ENCODE data around the gene OPCML. TPM values are rescaled to one million over a fixed set of nuclear protein-coding genes. Genes with fewer than 3 reads are reported as not detected.

OPCML gene
- total RNA-seq, 5 donors from 2014 or later (not counting 1 experiment from before 2014, with no cell fraction given), result not detected

GRCh38 chr11:132773751-132774150 lies 758.5 kb downstream of the OPCML start:
- no peak overlapping the region for H3K27ac ChIP-seq (ENCODE audit: low read length)
- Mint-ChIP-seq H3K9me3 (no peaks in the 10 kb centered on the region), H3K36me3 (no peaks in the 10 kb centered on the region), H3K4me1 (peaks cover 0 to 9% (median 0%) of the 10 kb centered on the region in 3 donors), H3K27ac (no peak overlapping the region), H3K27me3 (peaks cover 6 to 7% of the 10 kb centered on the region in 2 donors), H3K4me3 (no peak overlapping the region)
- H3K36me3 ChIP-seq (ENCODE audit: control insufficient read depth in 2 of 2, extremely low read depth in 1 of 2, insufficient read depth in 1 of 2, low read length in 1 of 2), result no peaks in the 10 kb centered on the region
- CTCF ChIA-PET, result no interaction called here
- H3K9me3 ChIP-seq, result no peaks in the 10 kb centered on the region
- POLR2A ChIA-PET, result no interaction called here
- DNase-seq, result no peak
- whole genome bisulfite sequencing (ENCODE audit: insufficient coverage), result 40% methylated on average over 1 of the region's 2 CpGs
- no peaks in the 10 kb centered on the region for H3K27me3 ChIP-seq (replicated peaks in 1 of 2; ENCODE audit: control insufficient read depth in 2 of 2, extremely low read depth in 1 of 2, insufficient read depth in 2 of 2, low read length in 1 of 2)
- no peak for ATAC-seq (replicated peaks in 1 of 4)
- no peak overlapping the region for H3K4me3 ChIP-seq (ENCODE audit: control insufficient read depth in 1 of 2, extremely low read depth in 1 of 2, low read length in 1 of 2)
- no peaks in the 10 kb centered on the region for H3K4me1 ChIP-seq (ENCODE audit: control insufficient read depth in 1 of 2, extremely low read depth in 1 of 2, insufficient read depth in 2 of 2, low read length in 2 of 2)

DNA sequence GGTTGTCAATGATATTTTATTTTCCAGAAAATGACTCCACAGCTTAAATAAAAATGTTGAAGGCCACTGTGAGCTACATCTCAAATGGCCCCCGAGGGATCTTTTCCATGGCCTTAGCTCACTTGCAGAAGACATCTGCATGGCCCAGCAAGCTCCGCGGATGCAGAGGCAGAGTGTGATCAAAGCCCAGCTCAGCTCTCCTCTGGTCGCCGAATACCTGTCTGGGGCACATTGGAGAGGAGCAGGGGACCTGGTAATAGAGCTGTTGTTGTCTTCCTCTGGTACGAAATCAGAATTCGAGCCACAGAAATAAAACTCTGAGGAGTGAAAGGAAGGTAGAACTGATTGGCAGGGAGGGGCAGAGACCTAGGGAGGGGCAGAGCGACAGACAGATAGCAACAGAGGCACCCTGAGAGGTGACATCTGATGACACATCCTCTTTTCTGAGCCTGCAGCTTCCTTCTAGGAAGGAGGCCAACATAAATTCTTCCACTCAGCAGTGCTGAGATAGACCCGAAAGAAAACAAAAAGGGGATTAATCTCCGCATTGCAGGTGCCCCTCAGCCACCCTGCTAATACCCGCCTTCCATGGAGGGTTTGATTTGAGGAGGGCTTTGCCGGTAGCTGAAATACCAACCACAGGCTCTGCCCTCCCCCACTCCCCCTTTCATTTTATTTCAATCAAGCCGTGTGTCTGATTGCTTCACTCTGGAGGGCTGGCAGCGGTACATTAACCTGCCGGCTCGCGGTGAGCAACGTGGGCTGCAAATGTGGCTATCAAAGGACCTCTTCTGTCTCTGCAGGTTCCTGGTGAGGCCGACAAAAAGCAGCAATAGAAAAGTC lies 759.4 kb downstream of the OPCML start:
- Mint-ChIP-seq H3K27ac (peak overlapping the region in 1 of 2 donors; percentile 59), H3K4me3 (peak overlapping the region in 2 of 3 donors; percentile 22 to 29), H3K9me3 (peaks cover 0 to 5% (median 0%) of the 10 kb centered on the region in 3 donors), H3K4me1 (peaks cover 0 to 9% (median 0%) of the 10 kb centered on the region in 3 donors), H3K36me3 (no peaks in the 10 kb centered on the region), H3K27me3 (peaks cover 6 to 10% of the 10 kb centered on the region in 2 donors)
- no peaks in the 10 kb centered on the region for H3K27me3 ChIP-seq (replicated peaks in 1 of 2; ENCODE audit: control insufficient read depth in 2 of 2, extremely low read depth in 1 of 2, insufficient read depth in 2 of 2, low read length in 1 of 2)
- 57% methylated on average over 8 of the region's 19 CpGs for WGBS (ENCODE audit: insufficient coverage)
- no peak overlapping the region for H3K27ac ChIP-seq (ENCODE audit: low read length)
- DNase-seq (no peak), ATAC-seq (replicated peaks in 1 of 4) (peak; percentile 35 to 66 (median 61))
- H3K9me3 ChIP-seq, result no peaks in the 10 kb centered on the region
- peak overlapping the region; percentile 6 to 12 for H3K4me3 ChIP-seq (ENCODE audit: control insufficient read depth in 1 of 2, extremely low read depth in 1 of 2, low read length in 1 of 2)
- CTCF ChIA-PET, result no interaction called here
- POLR2A ChIA-PET, result no interaction called here
- no peaks in the 10 kb centered on the region for H3K4me1 ChIP-seq (ENCODE audit: control insufficient read depth in 1 of 2, extremely low read depth in 1 of 2, insufficient read depth in 2 of 2, low read length in 2 of 2)
- no peaks in the 10 kb centered on the region for H3K36me3 ChIP-seq (ENCODE audit: control insufficient read depth in 2 of 2, extremely low read depth in 1 of 2, insufficient read depth in 1 of 2, low read length in 1 of 2)

DNA sequence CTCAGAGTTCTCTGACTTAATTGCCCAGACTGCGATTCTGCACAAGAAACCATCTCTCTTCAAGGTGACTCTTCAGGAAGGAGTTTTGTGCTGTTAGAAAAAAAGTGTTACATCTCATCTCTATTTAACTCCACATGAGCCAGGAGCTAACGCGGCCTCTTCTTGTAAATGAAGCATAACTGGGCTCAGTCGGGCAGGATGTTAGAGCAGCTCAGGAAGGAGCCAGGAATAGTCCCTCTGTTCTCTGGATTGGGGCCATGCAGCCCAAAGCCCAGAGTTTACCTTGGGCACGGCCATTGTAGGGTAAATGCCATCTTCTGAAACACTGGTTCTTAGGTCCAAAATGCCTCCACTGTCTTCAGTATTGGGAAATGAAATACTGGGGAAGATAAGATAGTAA lies 760.6 kb downstream of the OPCML start:
- no peaks in the 10 kb centered on the region for H3K36me3 Mint-ChIP-seq
- POLR2A ChIA-PET, result no interaction called here
- Histone ChIP-seq H3K4me3 (ENCODE audit: control insufficient read depth in 1 of 2, extremely low read depth in 1 of 2, low read length in 1 of 2) (no peak overlapping the region), H3K27me3 (replicated peaks in 1 of 2; ENCODE audit: control insufficient read depth in 2 of 2, extremely low read depth in 1 of 2, insufficient read depth in 2 of 2, low read length in 1 of 2) (no peaks in the 10 kb centered on the region), H3K9me3 (no peaks in the 10 kb centered on the region), H3K36me3 (ENCODE audit: control insufficient read depth in 2 of 2, extremely low read depth in 1 of 2, insufficient read depth in 1 of 2, low read length in 1 of 2) (no peaks in the 10 kb centered on the region), H3K4me1 (ENCODE audit: control insufficient read depth in 1 of 2, extremely low read depth in 1 of 2, insufficient read depth in 2 of 2, low read length in 2 of 2) (no peaks in the 10 kb centered on the region), H3K27ac (ENCODE audit: low read length) (no peak overlapping the region)
- DNase-seq, result no peak
- CTCF ChIA-PET, result no interaction called here
- H3K27ac Mint-ChIP-seq, result no peak overlapping the region
- H3K4me3 Mint-ChIP-seq, result no peak overlapping the region
- peaks cover 0 to 9% (median 0%) of the 10 kb centered on the region in 3 donors for H3K4me1 Mint-ChIP-seq
- no peak for ATAC-seq (replicated peaks in 1 of 4)
- H3K9me3 Mint-ChIP-seq, result peaks cover 0 to 5% (median 0%) of the 10 kb centered on the region in 3 donors
- WGBS (ENCODE audit: insufficient coverage), result 90% methylated on average over 3 of the region's 5 CpGs
- peaks cover 6 to 10% of the 10 kb centered on the region in 2 donors for H3K27me3 Mint-ChIP-seq

DNA sequence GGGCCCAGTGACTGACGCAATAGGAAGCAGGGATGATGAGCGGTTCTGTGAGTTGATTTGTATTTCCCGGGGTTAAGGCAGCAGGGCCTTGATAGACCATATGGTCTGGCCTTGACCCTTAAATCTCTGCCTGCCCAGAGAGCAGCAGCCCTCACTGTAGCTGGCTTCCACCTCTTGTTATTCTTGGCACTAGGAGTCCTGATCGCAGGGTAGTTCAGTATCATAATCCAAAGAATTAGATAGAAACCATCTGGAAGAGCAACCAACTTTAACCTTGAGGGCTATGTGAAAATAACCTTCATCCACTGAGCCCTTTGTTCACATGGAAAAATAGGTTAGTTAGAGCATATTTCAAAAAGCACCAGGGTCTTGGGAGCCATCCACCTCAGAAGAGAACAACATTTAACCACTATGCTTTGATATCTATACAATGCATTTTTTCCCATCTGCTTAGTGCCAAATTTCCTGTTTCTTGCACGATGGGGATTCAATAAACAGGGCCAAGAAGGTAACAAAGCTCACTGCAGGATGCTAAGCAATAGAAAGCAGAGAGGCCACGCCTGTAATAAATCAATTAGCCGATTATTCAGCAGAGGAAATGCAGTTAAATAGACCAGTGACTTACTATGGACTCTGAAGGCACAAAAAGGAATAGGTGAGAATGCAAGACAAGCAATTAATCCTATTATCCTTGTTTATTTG lies 761.3 kb downstream of the OPCML start:
- H3K27me3 Mint-ChIP-seq, result peaks cover 6 to 10% of the 10 kb centered on the region in 2 donors
- Histone ChIP-seq H3K4me1 (ENCODE audit: control insufficient read depth in 1 of 2, extremely low read depth in 1 of 2, insufficient read depth in 2 of 2, low read length in 2 of 2) (no peaks in the 10 kb centered on the region), H3K36me3 (ENCODE audit: control insufficient read depth in 2 of 2, extremely low read depth in 1 of 2, insufficient read depth in 1 of 2, low read length in 1 of 2) (no peaks in the 10 kb centered on the region), H3K9me3 (no peaks in the 10 kb centered on the region), H3K27ac (ENCODE audit: low read length) (no peak overlapping the region), H3K27me3 (replicated peaks in 1 of 2; ENCODE audit: control insufficient read depth in 2 of 2, extremely low read depth in 1 of 2, insufficient read depth in 2 of 2, low read length in 1 of 2) (no peaks in the 10 kb centered on the region), H3K4me3 (ENCODE audit: control insufficient read depth in 1 of 2, extremely low read depth in 1 of 2, low read length in 1 of 2) (no peak overlapping the region)
- no peak for DNase-seq
- ChIA-PET CTCF (no interaction called here), POLR2A (no interaction called here)
- ATAC-seq (replicated peaks in 1 of 4), result no peak
- H3K9me3 Mint-ChIP-seq, result peaks cover 0 to 5% (median 0%) of the 10 kb centered on the region in 3 donors
- WGBS (ENCODE audit: insufficient coverage), result 64% methylated on average over 6 of the region's 7 CpGs
- H3K36me3 Mint-ChIP-seq, result no peaks in the 10 kb centered on the region
- H3K4me1 Mint-ChIP-seq, result peaks cover 0 to 6% (median 0%) of the 10 kb centered on the region in 3 donors
- H3K4me3 Mint-ChIP-seq, result no peak overlapping the region
- no peak overlapping the region for H3K27ac Mint-ChIP-seq

GRCh38 chr11:132763503-132763902 lies 768.8 kb downstream of the OPCML start:
- DNase-seq, result no peak
- Mint-ChIP-seq H3K36me3 (no peaks in the 10 kb centered on the region), H3K4me3 (no peak overlapping the region), H3K27me3 (peaks cover 2 to 3% of the 10 kb centered on the region in 2 donors), H3K4me1 (no peaks in the 10 kb centered on the region), H3K9me3 (peaks cover 5 to 16% (median 15%) of the 10 kb centered on the region in 3 donors), H3K27ac (no peak overlapping the region)
- no peak for ATAC-seq (replicated peaks in 1 of 4)
- Histone ChIP-seq H3K9me3 (no peaks in the 10 kb centered on the region), H3K4me1 (ENCODE audit: control insufficient read depth in 1 of 2, extremely low read depth in 1 of 2, insufficient read depth in 2 of 2, low read length in 2 of 2) (no peaks in the 10 kb centered on the region), H3K27me3 (replicated peaks in 1 of 2; ENCODE audit: control insufficient read depth in 2 of 2, extremely low read depth in 1 of 2, insufficient read depth in 2 of 2, low read length in 1 of 2) (peaks cover 0 to 5% of the 10 kb centered on the region in 2 experiments), H3K4me3 (ENCODE audit: control insufficient read depth in 1 of 2, extremely low read depth in 1 of 2, low read length in 1 of 2) (no peak overlapping the region), H3K36me3 (ENCODE audit: control insufficient read depth in 2 of 2, extremely low read depth in 1 of 2, insufficient read depth in 1 of 2, low read length in 1 of 2) (no peaks in the 10 kb centered on the region), H3K27ac (ENCODE audit: low read length) (no peak overlapping the region)
- WGBS (ENCODE audit: insufficient coverage), result 94% methylated on average over 3 of the region's 5 CpGs
- POLR2A ChIA-PET, result no interaction called here
- CTCF ChIA-PET, result no interaction called here

- Mint-ChIP-seq H3K27me3 (no peaks in the 10 kb centered on the region), H3K9me3 (peaks cover 5 to 20% (median 5%) of the 10 kb centered on the region in 3 donors), H3K4me3 (no peak overlapping the region), H3K27ac (no peak overlapping the region), H3K4me1 (no peaks in the 10 kb centered on the region), H3K36me3 (no peaks in the 10 kb centered on the region)
- DNase-seq (no peak), ATAC-seq (replicated peaks in 1 of 4) (no peak)
- CTCF ChIA-PET, result no interaction called here
- no peaks in the 10 kb centered on the region for H3K4me1 ChIP-seq (ENCODE audit: control insufficient read depth in 1 of 2, extremely low read depth in 1 of 2, insufficient read depth in 2 of 2, low read length in 2 of 2)
- H3K9me3 ChIP-seq, result no peaks in the 10 kb centered on the region
- H3K36me3 ChIP-seq (ENCODE audit: control insufficient read depth in 2 of 2, extremely low read depth in 1 of 2, insufficient read depth in 1 of 2, low read length in 1 of 2), result no peaks in the 10 kb centered on the region
- POLR2A ChIA-PET, result no interaction called here
- no CpG with 5 or more reads among the region's 5 CpGs for WGBS (ENCODE audit: insufficient coverage)
- no peak overlapping the region for H3K4me3 ChIP-seq (ENCODE audit: control insufficient read depth in 1 of 2, extremely low read depth in 1 of 2, low read length in 1 of 2)
- H3K27me3 ChIP-seq (replicated peaks in 1 of 2; ENCODE audit: control insufficient read depth in 2 of 2, extremely low read depth in 1 of 2, insufficient read depth in 2 of 2, low read length in 1 of 2), result no peaks in the 10 kb centered on the region
- H3K27ac ChIP-seq (ENCODE audit: low read length), result no peak overlapping the region
Observed at GRCh38 chr11:132755934-132756333, 776.4 kb downstream of the OPCML start.
